Germinal center (tissue), 1 donor: ENCODE measurements around the gene ACSS2.

Experiments
- DNase-seq: peaks from one replicate; pipeline ENCODE4 v3.0.0; 2012; ENCODE audit warnings: mixed read lengths, low spot score

ACSS2 gene

GRCh38 chr20:34915131-34915530 lies 38.7 kb downstream of the ACSS2 start:
- DNase-seq: no peak

GRCh38 chr20:34915749-34916455 lies 39.5 kb downstream of the ACSS2 start:
- no peak for DNase-seq

GRCh38 chr20:34916774-34917354 lies 40.5 kb downstream of the ACSS2 start:
- DNase-seq: no peak

GRCh38 chr20:34920055-34920454 lies 43.6 kb downstream of the ACSS2 start:
- DNase-seq: no peak

GRCh38 chr20:34921436-34921835 lies 45.0 kb downstream of the ACSS2 start:
- DNase-seq: no peak

- no peak for DNase-seq
Observed at GRCh38 chr20:34922654-34923381, 46.4 kb downstream of the ACSS2 start.

- DNase-seq: no peak
Observed at GRCh38 chr20:34923414-34923813, 47.0 kb downstream of the ACSS2 start.

GRCh38 chr20:34925341-34925740 lies 48.9 kb downstream of the ACSS2 start:
- DNase-seq: no peak

- DNase-seq: no peak
Observed at GRCh38 chr20:34925981-34926380, 49.6 kb downstream of the ACSS2 start.

GRCh38 chr20:34926581-34926980 lies 50.2 kb downstream of the ACSS2 start:
- no peak for DNase-seq

GRCh38 chr20:34927736-34928135 lies 51.3 kb downstream of the ACSS2 start:
- DNase-seq: no peak

- DNase-seq: no peak
Observed at GRCh38 chr20:34928411-34928810, 52.0 kb downstream of the ACSS2 start.

GRCh38 chr20:34931771-34932170 lies 55.4 kb downstream of the ACSS2 start:
- no peak for DNase-seq

- no peak for DNase-seq
Observed at GRCh38 chr20:34938466-34939163, 62.2 kb downstream of the ACSS2 start.

GRCh38 chr20:34940081-34940481 lies 63.7 kb downstream of the ACSS2 start:
- no peak for DNase-seq

- DNase-seq: no peak
Observed at GRCh38 chr20:34941226-34941625, 64.8 kb downstream of the ACSS2 start.

- no peak for DNase-seq
Observed at GRCh38 chr20:34942301-34942700, 65.9 kb downstream of the ACSS2 start.

- no peak for DNase-seq
Observed at GRCh38 chr20:34943808-34944567, 67.6 kb downstream of the ACSS2 start.

- DNase-seq: no peak
Observed at GRCh38 chr20:34945315-34946077, 69.1 kb downstream of the ACSS2 start.

GRCh38 chr20:34946661-34947060 lies 70.2 kb downstream of the ACSS2 start:
- no peak for DNase-seq

GRCh38 chr20:34947336-34947735 lies 70.9 kb downstream of the ACSS2 start:
- DNase-seq: no peak
